ENCODE data around the gene ADK.

- TF ChIP-seq POLR2AphosphoS5 (IDR thresholded peaks at IDR 0.05; ENCODE audit: low read depth, low read length) (no peak), FOXP2 (optimal IDR thresholded peaks at IDR 0.05; ENCODE audit: borderline replicate concordance, extremely low read depth, extremely low read length, insufficient read depth) (no peak), SIN3A (IDR thresholded peaks at IDR 0.05; ENCODE audit: borderline replicate concordance, insufficient read depth, low read length) (no peak), TAF1 (IDR thresholded peaks at IDR 0.05; ENCODE audit: borderline replicate concordance, insufficient read depth, low read length) (no peak), REST (IDR thresholded peaks at IDR 0.05; ENCODE audit: insufficient read depth in 1 of 2, low read depth in 2 of 2, low read length in 2 of 2) (no peak)
These were observed 138.2 kb downstream of the ADK start for GRCh38 chr10:74289188-74289587.
